ENCODE data around the gene MEI4.
"Not testable (repeated sequence)": the region's sequence is repeated elsewhere in the genome, so short reads cannot be mapped to it uniquely, and the experiment has no call there.

The MEI4 gene

GRCh38 chr6:77652739-77653138, at the start of gene MEI4:
TSS of gene MEI4 (plus strand) at chr6:77653039. CDS start at chr6:77690672, 37,633 bp downstream.
- no peak for DNase-seq (ENCODE audit: low read depth in 2 of 2)

GRCh38 chr6:77604476-77604875, 48.4 kb upstream of the MEI4 start:
- no peak for DNase-seq (ENCODE audit: low read depth in 2 of 2)

- no peak for DNase-seq (ENCODE audit: low read depth in 2 of 2)
These were observed 45.8 kb upstream of the MEI4 start for GRCh38 chr6:77607004-77607403.

- DNase-seq (ENCODE audit: low read depth in 2 of 2), result no peak
These were observed 43.7 kb upstream of the MEI4 start for GRCh38 chr6:77609106-77609505.

- DNase-seq (ENCODE audit: low read depth in 2 of 2), result no peak
These were observed 33.7 kb upstream of the MEI4 start for GRCh38 chr6:77619114-77619513.

GRCh38 chr6:77620278-77620882, 32.5 kb upstream of the MEI4 start:
- DNase-seq (ENCODE audit: low read depth in 2 of 2), result no peak

- DNase-seq (ENCODE audit: low read depth in 2 of 2), result no peak
These were observed 28.3 kb upstream of the MEI4 start for GRCh38 chr6:77624515-77624914.

GRCh38 chr6:77626426-77626825, 26.4 kb upstream of the MEI4 start:
- no peak for DNase-seq (ENCODE audit: low read depth in 2 of 2)

GRCh38 chr6:77630014-77630413, 22.8 kb upstream of the MEI4 start:
- no peak for DNase-seq (ENCODE audit: low read depth in 2 of 2)

GRCh38 chr6:77633471-77633870, 19.4 kb upstream of the MEI4 start:
- no peak for DNase-seq (ENCODE audit: low read depth in 2 of 2)

- DNase-seq (ENCODE audit: low read depth in 2 of 2), result no peak
These were observed 18.7 kb upstream of the MEI4 start for GRCh38 chr6:77633993-77634715.

- DNase-seq (ENCODE audit: low read depth in 2 of 2), result no peak
These were observed 14.6 kb upstream of the MEI4 start for GRCh38 chr6:77638129-77638830.

- DNase-seq (ENCODE audit: low read depth in 2 of 2), result no peak
These were observed 8.6 kb upstream of the MEI4 start for GRCh38 chr6:77644102-77644705.

GRCh38 chr6:77650098-77650663, 2.7 kb upstream of the MEI4 start:
- DNase-seq (ENCODE audit: low read depth in 2 of 2), result no peak

- DNase-seq (ENCODE audit: low read depth in 2 of 2), result no peak
These were observed 977 bp downstream of the MEI4 start for GRCh38 chr6:77653816-77654215.

GRCh38 chr6:77655035-77655434, 2.2 kb downstream of the MEI4 start:
- not testable (repeated sequence) for DNase-seq (ENCODE audit: low read depth in 2 of 2)

GRCh38 chr6:77656999-77657764, 4.3 kb downstream of the MEI4 start:
- no peak for DNase-seq (ENCODE audit: low read depth in 2 of 2)

- DNase-seq (ENCODE audit: low read depth in 2 of 2), result no peak
These were observed 13.5 kb downstream of the MEI4 start for GRCh38 chr6:77666340-77666739.

- no peak for DNase-seq (ENCODE audit: low read depth in 2 of 2)
These were observed 14.0 kb downstream of the MEI4 start for GRCh38 chr6:77666846-77667245.

GRCh38 chr6:77669913-77670312, 17.1 kb downstream of the MEI4 start:
- no peak for DNase-seq (ENCODE audit: low read depth in 2 of 2)

GRCh38 chr6:77674211-77674610, 21.4 kb downstream of the MEI4 start:
- DNase-seq (ENCODE audit: low read depth in 2 of 2), result no peak

All from stimulated activated CD8-positive, alpha-beta memory T cell treated with anti-CD3 and anti-CD28 coated beads, Interleukin-2, amount 100 ng/mL, for 1 hour (primary cell).